Activated CD4-positive, alpha-beta T cell treated with anti-CD3 and anti-CD28 coated beads, Interleukin-2, amount 50 U/mL, for 16 hours (primary cell): ENCODE measurements around the gene MLYCD.
A peak's percentile ranks its signal among the peaks of the same experiment; 100 is the strongest.

Experiments used
- DNase-seq: peaks from one replicate; pipeline ENCODE4 v3.0.0-alpha.2; 2020

The MLYCD gene

DNA sequence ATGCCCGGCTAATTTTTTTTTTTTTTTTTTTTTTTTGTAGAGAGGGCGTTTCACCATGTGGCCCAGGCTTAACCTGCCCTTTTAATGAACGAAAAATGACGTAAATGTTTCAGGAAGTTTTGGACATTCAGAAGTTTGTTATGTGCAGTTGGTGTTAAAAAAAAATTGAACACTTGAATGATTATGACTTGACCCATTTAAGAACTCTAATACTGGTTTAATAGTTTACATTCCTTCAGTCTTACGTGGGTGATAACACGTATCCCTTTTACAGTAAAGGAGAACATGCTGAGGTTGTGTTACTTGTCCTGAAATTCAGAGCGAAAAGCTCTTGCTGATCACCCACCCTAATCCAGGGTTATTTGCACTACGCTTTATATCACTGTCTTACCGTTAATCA lies 1.7 kb downstream of the MLYCD start:
- no peak for DNase-seq

GRCh38 chr16:83901101-83901500 lies 2.2 kb downstream of the MLYCD start:
- no peak for DNase-seq

GRCh38 chr16:83903751-83904150 lies 4.8 kb downstream of the MLYCD start:
- DNase-seq, result no peak

GRCh38 chr16:83906683-83907082 lies 7.8 kb downstream of the MLYCD start:
- no peak for DNase-seq

GRCh38 chr16:83907111-83907510 lies 8.2 kb downstream of the MLYCD start:
- DNase-seq, result no peak

- no peak for DNase-seq
Observed at GRCh38 chr16:83907631-83908250, 8.8 kb downstream of the MLYCD start.

DNA sequence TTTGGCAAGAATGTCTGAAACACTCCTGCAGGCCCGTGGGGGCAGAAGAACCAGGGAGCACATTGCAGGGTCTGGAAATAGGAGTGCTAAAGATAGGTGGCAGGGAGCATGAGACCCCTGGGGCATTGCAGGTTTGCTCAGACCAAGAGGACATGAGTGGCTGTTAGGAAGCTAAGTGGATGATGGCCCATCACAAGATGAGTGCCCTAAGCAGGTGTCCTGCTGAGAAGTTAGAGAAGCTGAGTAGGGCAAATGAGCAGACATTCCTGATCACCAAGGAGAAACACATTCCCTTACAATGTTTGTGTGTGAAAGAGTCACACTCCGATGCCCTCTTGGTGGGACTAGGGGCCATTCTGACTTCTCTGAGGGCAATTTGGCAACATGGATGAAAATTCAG lies 9.9 kb downstream of the MLYCD start:
- no peak for DNase-seq

DNA sequence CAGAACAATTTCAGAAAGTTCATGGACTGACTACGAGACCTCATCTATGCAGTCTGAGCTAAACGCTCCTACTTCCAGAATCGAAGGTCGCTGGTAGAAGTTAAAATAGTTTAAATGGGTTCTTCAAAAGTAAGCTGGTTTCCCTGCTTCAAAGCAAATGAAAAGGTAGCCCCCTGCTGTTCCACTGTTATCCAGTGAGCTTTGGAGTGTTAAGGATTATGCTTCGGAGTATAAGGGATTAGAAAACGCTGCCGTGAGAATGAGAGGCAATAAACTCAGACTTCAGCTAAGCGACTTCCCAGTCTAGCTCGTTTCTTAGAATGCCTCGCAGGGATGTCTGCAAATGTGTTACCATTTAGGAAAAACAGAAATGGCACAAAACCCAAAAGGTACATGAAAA lies 12.4 kb downstream of the MLYCD start:
- DNase-seq, result no peak

GRCh38 chr16:83912519-83913244 lies 13.8 kb downstream of the MLYCD start:
- no peak for DNase-seq

DNA sequence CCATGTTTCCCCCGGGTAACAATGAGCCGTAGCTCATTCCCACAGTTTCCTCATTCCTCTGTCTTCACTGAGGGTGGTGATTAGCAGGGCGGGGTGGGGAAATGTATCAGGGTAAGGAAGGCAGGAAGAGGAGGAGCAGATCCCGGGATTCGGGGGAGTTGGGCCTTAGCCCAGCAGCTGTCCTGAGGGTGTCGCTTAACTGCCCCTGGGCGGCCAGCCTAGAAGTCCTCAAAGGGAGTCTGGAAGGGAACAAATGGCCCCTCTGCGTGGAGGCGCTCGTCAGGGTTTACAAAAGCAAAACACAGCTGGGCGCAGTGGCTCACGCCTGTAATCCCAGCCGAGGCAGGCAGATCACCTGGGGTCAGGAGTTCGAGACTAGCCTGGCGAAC lies 14.3 kb downstream of the MLYCD start:
- DNase-seq, result no peak

GRCh38 chr16:83914091-83914710 lies 15.3 kb downstream of the MLYCD start:
- DNase-seq, result no peak

- DNase-seq, result no peak
Observed at GRCh38 chr16:83915081-83915480, 16.2 kb downstream of the MLYCD start.

- no peak for DNase-seq
Observed at GRCh38 chr16:83915491-83915890, 16.6 kb downstream of the MLYCD start.

- DNase-seq, result no peak
Observed at GRCh38 chr16:83917152-83918120, 18.5 kb downstream of the MLYCD start.

- no peak for DNase-seq
Observed at GRCh38 chr16:83920894-83921491, 22.1 kb downstream of the MLYCD start.

DNA sequence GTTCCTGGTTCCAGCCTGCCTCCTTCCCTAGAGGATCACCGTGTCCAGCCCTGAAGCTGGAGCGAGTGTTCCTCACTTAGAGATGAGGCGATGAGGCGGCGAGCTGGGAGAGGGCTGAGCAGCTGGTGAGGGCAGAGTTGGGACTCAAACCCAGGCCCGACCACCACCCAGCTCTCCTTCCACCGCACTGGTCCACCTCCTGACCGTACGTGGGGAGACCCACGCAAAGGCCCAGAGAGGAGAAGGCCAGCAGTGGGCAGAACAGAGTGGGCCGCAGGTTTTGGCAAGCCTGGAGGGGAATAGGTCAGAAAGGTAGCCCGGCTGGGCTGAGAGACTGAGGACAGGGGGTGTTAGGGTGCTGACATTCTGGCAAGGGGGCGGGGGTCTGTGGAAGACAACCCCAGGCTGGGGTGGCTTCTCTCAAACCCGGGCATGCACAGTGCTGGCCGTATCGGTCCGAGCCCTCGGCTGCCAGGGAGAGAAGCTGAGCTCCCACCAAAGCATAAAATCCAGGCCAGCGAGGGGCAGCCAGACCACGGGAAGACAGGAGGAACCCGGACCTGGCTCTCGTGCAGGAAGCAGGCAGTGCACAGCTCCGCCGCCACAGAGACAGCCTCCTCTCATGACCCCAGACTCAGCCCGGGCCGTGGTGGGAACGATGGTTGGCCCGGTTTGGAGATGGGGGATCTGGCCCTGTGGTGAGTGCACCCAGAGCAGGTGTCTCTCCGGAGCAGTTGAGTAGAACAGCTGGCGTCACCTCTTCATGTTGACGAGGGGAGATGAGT lies 24.9 kb downstream of the MLYCD start:
- DNase-seq, result no peak

DNA sequence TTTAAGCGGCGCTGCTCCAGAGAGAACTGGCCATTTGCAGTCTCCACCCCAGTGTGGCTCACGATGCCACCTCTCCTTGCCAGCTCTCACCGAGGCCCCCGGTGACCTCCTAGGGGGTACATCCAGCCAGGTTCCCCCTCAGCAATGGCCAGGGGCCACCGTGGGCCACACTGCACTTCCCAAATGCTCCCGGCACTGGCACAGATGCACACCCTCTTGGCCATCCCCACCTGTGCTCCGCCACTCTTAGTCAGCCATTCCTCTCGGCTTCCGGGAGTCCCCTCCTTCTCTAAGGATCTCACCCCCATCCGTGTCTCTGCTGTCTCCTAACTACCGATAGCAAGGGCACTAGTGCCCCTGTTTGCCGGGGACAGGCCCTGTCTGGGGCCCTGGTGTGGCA lies 25.8 kb downstream of the MLYCD start:
- DNase-seq, result no peak

- no peak for DNase-seq
Observed at GRCh38 chr16:83925095-83925905, 26.4 kb downstream of the MLYCD start.

- no peak for DNase-seq
Observed at GRCh38 chr16:83925957-83926725, 27.2 kb downstream of the MLYCD start.

DNA sequence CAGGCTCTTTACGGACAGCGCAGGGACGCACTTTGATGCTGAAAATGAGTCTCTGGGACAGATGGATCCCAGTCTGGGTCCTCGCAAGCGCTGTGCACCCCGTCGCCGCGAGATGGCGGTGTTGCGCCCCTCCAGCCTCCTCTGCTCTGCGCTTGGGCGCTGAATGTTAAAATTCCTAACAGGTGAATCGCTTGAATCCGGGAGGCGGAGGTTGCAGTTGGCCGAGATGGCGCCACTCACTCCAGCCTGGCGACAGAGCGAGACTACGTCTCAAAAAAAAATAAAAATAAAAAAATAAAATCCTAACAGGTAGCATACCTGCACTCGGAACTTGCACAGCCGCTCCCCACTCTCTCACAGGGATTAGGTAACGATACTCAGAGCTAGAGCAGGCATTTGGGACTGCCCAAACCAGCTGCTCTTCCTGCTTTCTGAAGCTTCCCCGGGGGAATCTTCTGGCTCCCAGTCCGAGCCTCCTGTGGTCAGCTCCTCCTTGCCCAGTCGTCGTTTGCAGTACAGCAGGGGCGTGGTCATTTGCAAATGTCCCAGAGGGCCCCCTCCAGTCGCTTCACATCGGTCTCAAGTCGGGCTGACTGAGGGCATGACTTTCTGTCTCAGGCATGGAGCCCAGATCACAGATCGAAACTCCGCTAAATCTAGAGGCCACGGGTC lies 27.9 kb downstream of the MLYCD start:
- peak; percentile 52 for DNase-seq
